ENCODE data around the gene ZNF878.

GRCh38 chr19:12075538-12076139 is 22.9 kb upstream of the ZNF878 start:
- TF ChIP-seq SP2 (IDR thresholded peaks at IDR 0.05; ENCODE audit: extremely low read depth, low read depth, low read length, poor library complexity, severe bottlenecking) (no peak), COPS2 (conservative IDR thresholded peaks at IDR 0.05) (no peak), MAFG (tag; conservative IDR thresholded peaks at IDR 0.05) (no peak)

Measured in K562 (cell line).